ENCODE data around the gene TRA2A. TPM values are rescaled to one million over a fixed set of nuclear protein-coding genes. Genes with fewer than 3 reads are reported as not detected.

Gene TRA2A
- total RNA-seq, 1 donor from 2014 or later = 86.0 TPM

- Histone ChIP-seq H3K27ac (ENCODE audit: low read depth, low read length) (no peak overlapping the region), H3K36me3 (ENCODE audit: insufficient read depth, low read length) (no peaks in the 10 kb centered on the region), H3K9me3 (ENCODE audit: insufficient read depth, low read depth, low read length) (no peaks in the 10 kb centered on the region), H2AFZ (ENCODE audit: low read depth, low read length) (peak overlapping the region; percentile 79), H3K4me3 (ENCODE audit: insufficient read depth, low read depth, low read length) (peak overlapping the region; percentile 78), H3K27me3 (ENCODE audit: insufficient read depth, low read length) (peaks cover 36% of the 10 kb centered on the region), H3K79me2 (ENCODE audit: insufficient read depth, low read length) (peaks cover 16% of the 10 kb centered on the region), H3K4me2 (ENCODE audit: low read length) (peak overlapping the region; percentile 97), H3K9ac (ENCODE audit: low read length) (peak overlapping the region; percentile 83), H4K20me1 (ENCODE audit: insufficient read depth, low read length) (no peaks in the 10 kb centered on the region), H3K4me1 (ENCODE audit: insufficient read depth, low read length) (peaks cover 15% of the 10 kb centered on the region)
- H3K4me1 Mint-ChIP-seq (ENCODE audit: low read depth, unreplicated experiment) = peaks cover 19% of the 10 kb centered on the region
- no peak for TF ChIP-seq EZH2 (IDR thresholded peaks at IDR 0.05; ENCODE audit: insufficient read depth, low read length)
- TF ChIP-seq, protein P1, sequence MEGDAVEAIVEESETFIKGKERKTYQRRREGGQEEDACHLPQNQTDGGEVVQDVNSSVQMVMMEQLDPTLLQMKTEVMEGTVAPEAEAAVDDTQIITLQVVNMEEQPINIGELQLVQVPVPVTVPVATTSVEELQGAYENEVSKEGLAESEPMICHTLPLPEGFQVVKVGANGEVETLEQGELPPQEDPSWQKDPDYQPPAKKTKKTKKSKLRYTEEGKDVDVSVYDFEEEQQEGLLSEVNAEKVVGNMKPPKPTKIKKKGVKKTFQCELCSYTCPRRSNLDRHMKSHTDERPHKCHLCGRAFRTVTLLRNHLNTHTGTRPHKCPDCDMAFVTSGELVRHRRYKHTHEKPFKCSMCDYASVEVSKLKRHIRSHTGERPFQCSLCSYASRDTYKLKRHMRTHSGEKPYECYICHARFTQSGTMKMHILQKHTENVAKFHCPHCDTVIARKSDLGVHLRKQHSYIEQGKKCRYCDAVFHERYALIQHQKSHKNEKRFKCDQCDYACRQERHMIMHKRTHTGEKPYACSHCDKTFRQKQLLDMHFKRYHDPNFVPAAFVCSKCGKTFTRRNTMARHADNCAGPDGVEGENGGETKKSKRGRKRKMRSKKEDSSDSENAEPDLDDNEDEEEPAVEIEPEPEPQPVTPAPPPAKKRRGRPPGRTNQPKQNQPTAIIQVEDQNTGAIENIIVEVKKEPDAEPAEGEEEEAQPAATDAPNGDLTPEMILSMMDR (IDR thresholded peaks at IDR 0.05; ENCODE audit: insufficient read depth, low read depth, low read length) = no peak
- H3K4me3 Mint-ChIP-seq (ENCODE audit: unreplicated experiment) = peak overlapping the region; percentile 93
- H3K9me3 Mint-ChIP-seq (ENCODE audit: unreplicated experiment) = no peaks in the 10 kb centered on the region
- H3K36me3 Mint-ChIP-seq (ENCODE audit: low read depth, unreplicated experiment) = peaks cover 1% of the 10 kb centered on the region
- no peaks in the 10 kb centered on the region for H3K27me3 Mint-ChIP-seq (ENCODE audit: low read depth, unreplicated experiment)
- H3K27ac Mint-ChIP-seq (ENCODE audit: unreplicated experiment) = peak overlapping the region; percentile 94
- no peak for DNase-seq (ENCODE audit: low read depth)
- no peak for FAIRE-seq
These were observed 56.8 kb downstream of the TRA2A start for GRCh38 chr7:23474829-23475575.

DNA sequence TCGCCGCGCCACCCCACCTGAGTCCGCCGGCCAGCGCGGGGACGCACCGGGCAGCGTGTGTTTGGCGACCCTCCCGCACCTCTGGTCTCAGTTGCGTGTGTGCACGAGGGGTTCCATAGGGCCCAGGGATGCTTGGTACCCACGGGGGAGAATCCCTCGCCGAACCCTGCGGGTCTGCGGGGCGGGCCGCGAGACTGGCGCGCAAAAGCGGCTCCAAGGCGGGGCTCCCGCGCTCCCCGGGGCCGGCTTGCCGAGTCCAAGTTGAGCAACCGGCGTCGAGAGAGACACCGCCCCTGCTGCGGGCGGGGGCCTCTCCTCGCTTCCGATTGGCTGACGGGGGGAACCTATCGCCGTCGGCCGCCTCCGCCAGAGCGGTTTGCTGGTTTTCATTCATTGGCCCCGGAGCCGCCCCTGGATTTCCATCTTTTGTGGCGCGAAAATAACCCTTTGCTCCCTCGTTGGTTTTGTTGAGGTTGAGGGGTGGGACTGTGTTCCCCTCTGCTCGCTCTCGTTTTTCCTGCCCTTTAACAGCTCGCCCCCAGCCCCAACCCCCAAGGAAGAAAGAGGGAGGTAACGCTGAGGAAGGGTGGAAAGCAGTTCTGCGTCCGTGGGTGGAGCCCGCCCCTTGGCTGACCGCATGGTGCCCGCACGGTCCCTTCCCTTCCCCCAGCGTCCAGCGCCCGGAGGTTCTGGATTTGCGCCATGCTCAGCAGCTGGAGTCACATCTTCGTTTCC, 57.5 kb downstream of the TRA2A start:
- Mint-ChIP-seq H3K9me3 (ENCODE audit: unreplicated experiment) (no peaks in the 10 kb centered on the region), H3K36me3 (ENCODE audit: low read depth, unreplicated experiment) (peaks cover 2% of the 10 kb centered on the region), H3K27me3 (ENCODE audit: low read depth, unreplicated experiment) (no peaks in the 10 kb centered on the region), H3K4me1 (ENCODE audit: low read depth, unreplicated experiment) (peaks cover 19% of the 10 kb centered on the region), H3K4me3 (ENCODE audit: unreplicated experiment) (peak overlapping the region; percentile 93), H3K27ac (ENCODE audit: unreplicated experiment) (peak overlapping the region; percentile 94)
- peak overlapping the region; percentile 91 for H2AFZ ChIP-seq (ENCODE audit: low read depth, low read length)
- H3K79me2 ChIP-seq (ENCODE audit: insufficient read depth, low read length) = peaks cover 24% of the 10 kb centered on the region
- H3K4me3 ChIP-seq (ENCODE audit: insufficient read depth, low read depth, low read length) = peak overlapping the region; percentile 78
- H3K9ac ChIP-seq (ENCODE audit: low read length) = peak overlapping the region; percentile 83
- H3K4me1 ChIP-seq (ENCODE audit: insufficient read depth, low read length) = peaks cover 15% of the 10 kb centered on the region
- peaks cover 36% of the 10 kb centered on the region for H3K27me3 ChIP-seq (ENCODE audit: insufficient read depth, low read length)
- H4K20me1 ChIP-seq (ENCODE audit: insufficient read depth, low read length) = no peaks in the 10 kb centered on the region
- H3K9me3 ChIP-seq (ENCODE audit: insufficient read depth, low read depth, low read length) = no peaks in the 10 kb centered on the region
- TF ChIP-seq EZH2 (IDR thresholded peaks at IDR 0.05; ENCODE audit: insufficient read depth, low read length) = no peak
- TF ChIP-seq, protein P1 (IDR thresholded peaks at IDR 0.05; ENCODE audit: insufficient read depth, low read depth, low read length) = no peak
- H3K27ac ChIP-seq (ENCODE audit: low read depth, low read length) = peak overlapping the region; percentile 78
- peak overlapping the region; percentile 97 for H3K4me2 ChIP-seq (ENCODE audit: low read length)
- no peaks in the 10 kb centered on the region for H3K36me3 ChIP-seq (ENCODE audit: insufficient read depth, low read length)
- DNase-seq (ENCODE audit: low read depth) = peak; percentile 87
- FAIRE-seq = no peak

All from astrocyte (in vitro differentiated cells and primary cell).